ENCODE measurements around the gene NLRP6.

DNA sequence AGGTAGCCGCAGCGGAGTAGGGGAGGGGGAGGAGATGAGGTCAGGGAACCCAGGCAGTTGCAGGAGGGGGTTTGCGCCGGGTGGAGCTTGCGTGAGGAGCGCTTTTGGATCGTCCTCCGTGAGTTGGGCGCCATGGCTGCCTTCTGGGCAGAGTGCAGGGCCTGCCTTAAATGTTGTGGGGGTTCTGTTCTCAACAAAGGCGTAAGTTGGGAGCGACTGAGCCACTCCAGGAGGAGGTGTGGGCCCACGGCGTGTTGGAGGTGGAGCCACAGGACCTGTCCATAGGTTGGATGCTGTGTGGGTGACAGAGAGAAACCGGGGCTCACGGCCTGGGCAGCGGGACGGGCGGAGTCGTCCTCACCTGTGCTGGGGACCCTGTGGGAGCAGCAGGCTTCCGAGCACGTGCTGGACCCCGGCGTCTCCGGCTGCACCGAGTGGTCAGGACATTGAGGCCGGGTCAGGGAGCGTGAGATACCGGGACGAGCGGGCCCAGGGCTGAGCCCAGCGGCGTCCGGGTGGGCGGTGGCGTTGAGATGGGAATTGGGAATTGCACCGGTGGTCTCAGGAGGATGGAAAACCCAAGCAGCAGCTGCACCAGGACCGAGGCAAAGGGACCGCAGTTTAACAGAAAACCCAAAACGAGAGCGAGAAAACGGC, 9.7 kb downstream of the NLRP6 start:
- no peak for TF ChIP-seq EZH2 (IDR thresholded peaks at IDR 0.05; ENCODE audit: insufficient read depth, poor library complexity, severe bottlenecking)
- no peak for TF ChIP-seq EZH2phosphoT487 (IDR thresholded peaks at IDR 0.05; ENCODE audit: insufficient read depth, low read depth)

Measured in GM23248 (cell line).